Esophagus squamous epithelium (tissue), 5 donors: ENCODE results near the gene SLC16A12. TPM values are rescaled to one million over a fixed set of nuclear protein-coding genes. Genes with fewer than 3 reads are reported as not detected.

Experiments
- DNase-seq: peaks from one replicate; lab custom pipeline; 2025; lab: John Stamatoyannopoulos, UW
- H3K27ac ChIP-seq, 4 donors: fragments of 200-600 bp; sonication (generic); one replicate each; pipeline ENCODE4 v1.5.1; 2016 to 2019; ENCODE audit warnings: mild to moderate bottlenecking in 1 of 4
- H3K27me3 ChIP-seq, 4 donors: fragments of 200-600 bp; sonication (generic); 1 replicate in 3 of 4; 2 replicates in 1 of 4; pipeline versions ENCODE4 v1.5.1 to v1.6.0; 2017 to 2021; ENCODE audit warnings: antibody characterized with exemption in 1 of 4
- H3K36me3 ChIP-seq, 3 donors: fragments of 200-600 bp; sonication (generic); one replicate each; pipeline ENCODE4 v1.5.1; 2016 to 2019
- H3K4me1 ChIP-seq, 3 donors: fragments of 200-600 bp; sonication (generic); one replicate each; pipeline ENCODE4 v1.5.1; 2017 to 2019
- H3K4me3 ChIP-seq, 4 donors: fragments of 200-600 bp; sonication (generic); 1 replicate in 3 of 4; 2 replicates in 1 of 4; pipeline ENCODE4 v1.5.1; 2016 to 2019; ENCODE audit warnings: mild to moderate bottlenecking in 2 of 4, moderate library complexity in 1 of 4
- H3K9me3 ChIP-seq, 3 donors: fragments of 200-600 bp; sonication (generic); one replicate each; pipeline ENCODE4 v1.5.1; 2016 to 2019
- CTCF ChIP-seq, 6 experiments: fragments of 450-650 bp in 4 of 6; fragments of 200-600 bp in 2 of 6; sonication (generic) in 2 of 6; IDR thresholded peaks; one replicate each; pipeline ENCODE4 v1.5.1; 2016 to 2019; ENCODE audit warnings: antibody characterized with exemption in 6 of 6, mild to moderate bottlenecking in 4 of 6, moderate library complexity in 4 of 6
- POLR2A ChIP-seq, 4 donors: fragments of 450-650 bp; IDR thresholded peaks; one replicate each; pipeline ENCODE4 v1.6.1; 2017; ENCODE audit warnings: antibody characterized with exemption in 4 of 4, mild to moderate bottlenecking in 4 of 4, moderate library complexity in 3 of 4
- WGBS, 2 donors: methylation state at CpG; one replicate each; pipeline ENCODE4 v1.1.5; 2018; 5-methylcytosine and 5-hydroxymethylcytosine counted together
- intact Hi-C: fragments of 100-400 bp; cut with DNase I; formaldehyde crosslinking; loops from one replicate; pipeline ENCODE4 v1.15.0; 2022
- total RNA-seq, 4 donors: library from RNA; depleted of rRNA; stranded (reverse); fragments of >200 nt; gene quantifications; one replicate each; pipeline ENCODE4 v1.1.0, GENCODE V29; 2016
- donor health status: DM: yes; HTN: yes; CAD: no.

The SLC16A12 gene
- 1 to 10 TPM in 1 of 4 donors, under 1 TPM in 2, not detected in 1; 0.18 to 1.3 (median 0.23) TPM for total RNA-seq

GRCh38 chr10:89535171-89536012 is at the start of gene SLC16A12:
TSS of gene SLC16A12 (minus strand) at chr10:89535594. CDS start at chr10:89462578, 73,016 bp downstream.
- intact Hi-C loops: no loop called here
- TF ChIP-seq CTCF (IDR thresholded peaks at IDR 0.05) (no peak), POLR2A (IDR thresholded peaks at IDR 0.05) (no peak)
- Histone ChIP-seq H3K4me1 (peaks cover 8 to 23% (median 11%) of the 10 kb centered on the region in 3 donors), H3K9me3 (no peaks in the 10 kb centered on the region), H3K27me3 (peaks cover 0 to 88% (median 6%) of the 10 kb centered on the region in 4 donors), H3K27ac (no peak within 1 kb of the TSS), H3K36me3 (no peaks in the 10 kb centered on the region), H3K4me3 (peak within 1 kb of the TSS; percentile 23 to 66 (median 36))
- DNase-seq: no peak
- 4 to 8% methylated on average over 2 to 13 of the region's 87 CpGs for WGBS, 2 donors

GRCh38 chr10:89582022-89582421 is 46.6 kb upstream of the SLC16A12 start:
- intact Hi-C loops: no loop called here
- DNase-seq: no peak
- 74 to 94% methylated on average over 1 of the region's 1 CpG for whole genome bisulfite sequencing, 2 donors
- no peaks in the 10 kb centered on the region for H3K27me3 ChIP-seq
- H3K9me3 ChIP-seq: no peaks in the 10 kb centered on the region
- H3K4me3 ChIP-seq: no peak overlapping the region
- H3K27ac ChIP-seq: no peak overlapping the region
- H3K36me3 ChIP-seq: peaks cover 0 to 3% (median 0%) of the 10 kb centered on the region in 3 donors
- H3K4me1 ChIP-seq: no peaks in the 10 kb centered on the region
- TF ChIP-seq CTCF (IDR thresholded peaks at IDR 0.05) (no peak), POLR2A (IDR thresholded peaks at IDR 0.05) (no peak)

- H3K27me3 ChIP-seq: no peaks in the 10 kb centered on the region
Observed at GRCh38 chr10:89580243-89580642, 44.8 kb upstream of the SLC16A12 start.

GRCh38 chr10:89576696-89577095 is 41.3 kb upstream of the SLC16A12 start:
- Histone ChIP-seq H3K9me3 (no peaks in the 10 kb centered on the region), H3K36me3 (no peaks in the 10 kb centered on the region), H3K4me3 (no peak overlapping the region), H3K27ac (no peak overlapping the region), H3K27me3 (no peaks in the 10 kb centered on the region), H3K4me1 (peaks cover 0 to 14% (median 4%) of the 10 kb centered on the region in 3 donors)
- no peak for DNase-seq
- 72 to 73% methylated on average over 2 of the region's 2 CpGs for WGBS, 2 donors
- intact Hi-C loops: no loop called here
- TF ChIP-seq POLR2A (IDR thresholded peaks at IDR 0.05) (no peak), CTCF (IDR thresholded peaks at IDR 0.05) (no peak)

More at GRCh38 chr10:89580243-89580642, 44.8 kb upstream of the SLC16A12 start:
- H3K4me3 ChIP-seq: no peak overlapping the region
- 94 to 97% methylated on average over 4 of the region's 4 CpGs for WGBS, 2 donors
- intact Hi-C loops: no loop called here
- TF ChIP-seq CTCF (IDR thresholded peaks at IDR 0.05): no peak
- TF ChIP-seq POLR2A (IDR thresholded peaks at IDR 0.05): no peak
- no peak for DNase-seq
- no peaks in the 10 kb centered on the region for H3K36me3 ChIP-seq
- H3K9me3 ChIP-seq: no peaks in the 10 kb centered on the region
- no peak overlapping the region for H3K27ac ChIP-seq
- no peaks in the 10 kb centered on the region for H3K4me1 ChIP-seq

GRCh38 chr10:89576022-89576421 is 40.6 kb upstream of the SLC16A12 start:
- WGBS, 2 donors: 91 to 97% methylated on average over 3 of the region's 3 CpGs
- H3K4me3 ChIP-seq: no peak overlapping the region
- TF ChIP-seq POLR2A (IDR thresholded peaks at IDR 0.05): no peak
- no peak for TF ChIP-seq CTCF (IDR thresholded peaks at IDR 0.05)
- H3K27me3 ChIP-seq: no peaks in the 10 kb centered on the region
- H3K27ac ChIP-seq: no peak overlapping the region
- H3K4me1 ChIP-seq: peaks cover 0 to 14% (median 4%) of the 10 kb centered on the region in 3 donors
- no peaks in the 10 kb centered on the region for H3K36me3 ChIP-seq
- no peaks in the 10 kb centered on the region for H3K9me3 ChIP-seq
- DNase-seq: no peak
- intact Hi-C loops: no loop called here
